Measurements from ENCODE around the gene UVRAG.

DNA sequence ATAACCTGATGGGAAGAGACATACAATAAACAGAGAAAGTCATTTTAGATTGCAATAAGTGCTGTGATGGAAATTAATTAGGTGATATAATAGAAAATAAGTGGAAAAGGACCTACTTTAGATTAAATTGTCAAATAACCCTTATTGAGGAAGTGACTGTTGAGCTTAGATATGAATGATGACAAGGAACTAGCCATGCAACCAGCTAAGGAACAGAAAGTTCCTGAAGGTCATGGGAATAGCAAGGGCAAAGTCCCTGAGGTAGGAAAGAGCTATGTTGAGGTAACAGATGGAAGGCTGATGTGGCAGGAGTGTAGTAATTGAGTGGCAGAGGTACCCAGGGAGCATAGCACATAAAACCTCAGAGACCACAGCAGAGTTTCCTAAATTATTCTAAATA, 256.1 kb downstream of the UVRAG start:
- TF ChIP-seq, protein P1, sequence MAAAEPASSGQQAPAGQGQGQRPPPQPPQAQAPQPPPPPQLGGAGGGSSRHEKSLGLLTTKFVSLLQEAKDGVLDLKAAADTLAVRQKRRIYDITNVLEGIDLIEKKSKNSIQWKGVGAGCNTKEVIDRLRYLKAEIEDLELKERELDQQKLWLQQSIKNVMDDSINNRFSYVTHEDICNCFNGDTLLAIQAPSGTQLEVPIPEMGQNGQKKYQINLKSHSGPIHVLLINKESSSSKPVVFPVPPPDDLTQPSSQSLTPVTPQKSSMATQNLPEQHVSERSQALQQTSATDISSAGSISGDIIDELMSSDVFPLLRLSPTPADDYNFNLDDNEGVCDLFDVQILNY (CRISPR knock-in tag; conservative IDR thresholded peaks at IDR 0.05): no peak
- TF ChIP-seq FOXK1 (CRISPR knock-in tag; IDR thresholded peaks at IDR 0.05; ENCODE audit: borderline replicate concordance, low read depth): no peak

Data from HepG2 (cell line).